ENCODE results near the gene LEMD2.

LEMD2 gene

DNA sequence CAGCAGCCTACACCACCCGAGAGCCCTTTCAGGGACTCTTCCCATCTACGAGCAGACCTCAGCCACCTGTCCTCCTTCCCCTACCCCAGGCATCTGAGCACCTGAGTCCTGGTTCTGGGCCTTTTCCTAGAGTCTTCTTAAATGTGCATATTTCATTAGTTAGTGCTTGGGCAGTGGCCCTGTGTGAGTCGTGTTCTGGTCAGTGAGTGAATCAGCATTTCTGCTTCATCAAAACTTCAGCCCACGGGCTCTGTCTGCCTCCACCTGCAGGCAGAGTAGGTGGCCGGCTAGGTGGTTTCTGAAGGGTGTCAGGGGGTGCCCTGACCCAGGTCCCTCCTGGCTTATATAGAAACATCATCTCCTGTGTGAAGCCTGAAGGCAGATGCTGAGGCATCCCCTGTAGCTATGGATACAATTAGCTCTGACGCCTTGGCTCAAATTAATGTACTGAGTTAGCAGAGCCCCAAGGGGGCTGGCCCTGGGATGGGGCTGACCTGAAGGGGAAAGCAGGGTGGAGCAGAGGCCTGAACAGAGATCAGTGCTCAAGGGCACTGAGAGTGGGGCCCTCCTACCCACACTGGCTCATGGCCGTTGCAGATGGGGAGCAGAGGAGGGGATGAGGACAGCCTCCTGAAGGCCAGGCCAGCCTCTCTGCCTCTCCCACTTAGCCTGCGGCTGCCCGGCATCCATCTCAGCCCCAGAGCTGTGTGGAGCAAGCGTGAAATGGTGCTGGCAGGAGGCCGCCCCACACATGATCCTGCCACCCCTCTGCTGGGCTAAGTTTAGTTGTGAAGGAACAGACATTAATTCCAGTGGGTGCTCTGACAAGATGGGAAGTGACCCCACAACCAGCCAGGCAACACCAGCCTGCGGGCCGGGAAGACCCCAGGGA lies 55.9 kb downstream of the LEMD2 start:
- DNase-seq, result no peak

DNA sequence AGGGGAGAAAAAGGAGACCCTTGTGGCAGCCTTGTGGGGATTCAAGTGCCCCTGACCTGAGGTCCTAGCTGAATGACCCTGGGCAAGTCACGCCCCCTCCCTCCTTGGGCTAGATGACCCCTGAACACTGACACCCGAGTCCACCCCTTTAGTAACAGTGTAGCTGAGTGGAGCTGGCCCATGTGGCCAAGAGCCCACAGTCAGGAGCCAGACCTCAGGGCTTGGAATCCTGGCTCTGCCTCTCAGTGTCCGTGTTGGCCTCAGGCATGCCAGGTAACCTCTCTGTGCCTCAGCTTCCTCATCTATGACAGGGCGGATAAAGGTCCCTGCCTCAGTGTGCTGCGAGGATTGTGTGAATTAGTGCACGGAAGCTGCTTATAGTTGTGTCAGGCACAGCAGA lies 56.5 kb downstream of the LEMD2 start:
- no peak for DNase-seq

DNA sequence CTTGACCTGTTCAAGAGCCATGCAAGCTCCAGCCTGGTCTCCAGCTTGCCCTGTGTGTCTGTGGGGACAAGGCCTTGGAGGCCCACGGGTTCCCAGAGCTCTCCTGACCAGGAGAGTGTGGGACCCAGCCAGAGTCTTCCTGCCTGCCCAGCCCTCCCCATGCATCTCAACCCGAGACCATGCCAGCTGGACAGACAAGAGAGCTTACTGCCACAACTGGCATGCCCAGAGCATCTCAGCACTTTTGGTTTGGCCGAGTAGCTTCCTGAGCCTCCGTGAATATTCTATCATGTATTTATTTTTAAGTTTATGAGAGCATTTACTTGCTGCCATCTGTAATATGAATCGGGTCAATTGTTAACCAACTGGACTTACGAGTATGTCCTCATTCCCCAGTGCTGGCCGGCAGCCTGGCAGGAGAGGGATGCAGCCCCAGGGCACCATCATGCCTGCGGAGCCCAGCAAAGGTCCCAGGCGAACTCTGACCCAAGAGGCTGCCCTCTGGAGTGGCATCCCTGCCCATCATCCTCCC lies 57.1 kb downstream of the LEMD2 start:
- DNase-seq, result no peak

DNA sequence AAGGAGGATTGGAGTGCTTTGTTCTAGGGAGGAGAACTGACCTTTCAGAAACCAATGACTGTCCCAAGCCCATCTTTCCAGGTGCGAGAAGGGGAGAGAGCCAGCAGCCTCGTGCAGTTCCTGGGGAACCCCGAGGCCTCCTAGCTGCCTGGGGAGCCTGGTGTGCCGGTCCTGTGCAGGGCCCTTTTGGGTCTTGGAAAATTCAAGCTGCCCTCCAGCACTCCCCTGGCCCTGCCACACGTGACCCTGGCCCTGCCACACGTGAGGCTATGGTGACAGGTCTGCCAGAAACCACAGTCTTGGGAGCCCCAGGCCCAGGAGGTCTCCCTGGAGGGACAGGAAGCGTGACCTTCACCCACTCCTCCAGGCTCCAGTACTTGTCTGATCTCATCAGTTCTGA lies 57.9 kb downstream of the LEMD2 start:
- no peak for DNase-seq

DNA sequence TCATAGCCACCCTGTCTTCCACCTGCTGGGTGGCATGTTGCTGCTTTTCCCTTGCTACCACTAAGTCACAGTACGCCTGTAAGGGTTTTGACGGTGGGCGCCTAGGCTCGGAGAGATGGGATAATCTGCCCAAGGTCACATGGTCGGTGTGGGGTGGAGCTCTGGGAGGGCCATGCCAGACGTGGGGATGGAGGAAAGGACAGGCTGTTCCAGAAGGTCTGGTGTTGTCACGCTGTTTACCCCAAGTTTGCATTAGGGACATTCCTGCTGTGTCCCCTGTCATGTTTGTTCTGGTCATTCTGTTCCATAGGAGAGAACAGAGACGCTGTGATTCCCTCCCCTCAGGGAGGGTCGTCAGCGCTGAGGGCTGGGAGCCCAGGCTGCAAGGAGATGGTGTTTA lies 58.3 kb downstream of the LEMD2 start:
- DNase-seq, result no peak

DNA sequence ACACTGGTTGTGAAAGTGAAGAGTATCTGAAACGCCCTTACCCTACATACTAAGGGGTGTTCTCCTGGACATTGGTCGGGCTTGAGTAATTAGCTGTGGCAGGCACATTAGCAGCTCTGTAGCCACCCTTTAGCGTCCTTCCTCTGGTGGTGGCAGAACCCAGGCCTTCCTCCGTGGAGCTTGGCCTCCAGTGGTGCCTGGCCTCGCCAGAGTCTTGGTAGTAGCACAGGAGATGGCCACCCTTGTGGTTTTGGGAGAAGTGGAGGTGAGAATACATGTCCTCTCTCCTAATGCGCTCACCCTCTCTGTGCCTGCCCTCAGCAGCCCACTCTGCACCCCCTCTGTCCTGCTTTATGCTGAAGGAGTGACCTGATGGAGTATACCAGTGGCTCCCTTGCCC lies 59.9 kb downstream of the LEMD2 start:
- DNase-seq, result no peak

DNA sequence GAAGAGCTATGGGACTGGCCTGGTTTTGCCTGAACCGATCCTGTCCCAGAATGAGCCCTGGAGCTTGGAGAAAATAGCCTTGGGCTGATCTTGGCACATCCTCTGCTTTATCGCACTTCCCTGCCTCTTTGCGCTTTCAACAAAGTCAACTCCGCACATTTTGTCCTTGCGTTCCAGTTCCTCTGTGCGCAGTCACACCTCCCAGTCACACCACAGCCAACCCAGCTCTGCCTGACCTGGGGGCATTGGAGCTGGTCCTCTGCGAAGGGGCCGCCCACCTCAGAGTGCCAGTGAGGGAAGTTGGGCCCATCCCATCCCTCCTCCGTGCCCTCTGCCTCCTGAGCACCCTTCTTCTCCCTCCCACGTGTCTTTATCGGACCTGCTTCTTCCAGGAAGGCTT lies 60.5 kb downstream of the LEMD2 start:
- DNase-seq, result no peak

DNA sequence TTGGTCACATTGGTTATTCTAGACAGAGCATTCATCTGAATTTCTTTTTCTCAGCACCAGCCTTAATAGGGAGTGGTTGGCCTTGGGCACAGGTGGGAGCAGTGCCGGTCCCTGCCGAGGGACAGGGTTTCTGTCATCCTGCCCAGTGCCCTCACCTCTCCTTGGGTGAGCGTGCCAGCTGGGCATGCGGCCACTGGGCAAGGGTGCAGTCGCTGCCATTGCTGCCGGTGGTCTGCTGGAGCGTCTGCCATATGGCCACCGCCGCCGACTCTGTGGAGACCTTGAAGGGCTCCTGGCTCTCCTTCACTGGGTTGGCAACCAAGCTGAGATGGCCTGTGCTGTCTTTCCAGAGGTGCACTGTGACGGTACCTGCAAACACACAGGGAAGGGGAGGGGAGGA lies 61.0 kb downstream of the LEMD2 start:
- DNase-seq, result no peak

DNA sequence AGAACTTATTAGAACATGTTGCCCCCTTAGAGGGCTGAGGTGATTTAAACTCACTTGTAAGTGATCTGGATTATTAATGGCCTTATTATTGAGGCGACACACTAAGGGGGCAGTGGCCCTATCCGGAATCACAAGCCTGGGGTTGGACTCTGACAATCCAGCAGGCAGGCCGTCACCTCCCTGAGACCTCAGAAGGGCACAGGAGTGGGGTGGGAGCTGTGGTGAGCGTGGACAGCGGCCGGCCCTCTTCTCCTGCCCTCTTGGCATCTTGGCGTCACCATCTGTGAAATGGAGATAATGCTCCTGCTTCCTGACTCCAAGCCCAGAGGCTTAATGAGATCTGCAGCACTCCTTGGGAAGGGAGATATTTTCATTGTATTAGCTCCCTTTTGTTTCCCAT lies 61.8 kb downstream of the LEMD2 start:
- DNase-seq, result no peak

DNA sequence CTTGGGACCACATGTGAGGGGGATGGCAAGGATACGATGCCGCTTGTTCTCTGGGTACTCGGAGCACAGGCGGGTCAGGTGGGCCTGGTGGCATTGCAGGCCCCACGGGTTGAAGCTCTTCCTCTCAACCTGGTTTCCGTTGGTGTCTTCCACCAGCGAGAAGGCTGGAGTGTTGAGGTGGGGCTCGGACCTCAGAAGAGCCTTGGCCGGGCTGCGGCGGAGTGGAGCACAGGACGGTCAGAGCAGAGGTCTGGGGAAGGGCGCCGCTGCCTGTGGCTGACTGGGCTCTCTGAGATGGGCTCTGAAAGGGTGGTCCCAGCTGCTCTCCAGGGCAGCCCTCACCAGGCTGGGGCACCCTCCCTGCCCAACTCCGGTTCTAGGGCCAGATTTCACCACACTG lies 62.2 kb downstream of the LEMD2 start:
- DNase-seq, result no peak

DNA sequence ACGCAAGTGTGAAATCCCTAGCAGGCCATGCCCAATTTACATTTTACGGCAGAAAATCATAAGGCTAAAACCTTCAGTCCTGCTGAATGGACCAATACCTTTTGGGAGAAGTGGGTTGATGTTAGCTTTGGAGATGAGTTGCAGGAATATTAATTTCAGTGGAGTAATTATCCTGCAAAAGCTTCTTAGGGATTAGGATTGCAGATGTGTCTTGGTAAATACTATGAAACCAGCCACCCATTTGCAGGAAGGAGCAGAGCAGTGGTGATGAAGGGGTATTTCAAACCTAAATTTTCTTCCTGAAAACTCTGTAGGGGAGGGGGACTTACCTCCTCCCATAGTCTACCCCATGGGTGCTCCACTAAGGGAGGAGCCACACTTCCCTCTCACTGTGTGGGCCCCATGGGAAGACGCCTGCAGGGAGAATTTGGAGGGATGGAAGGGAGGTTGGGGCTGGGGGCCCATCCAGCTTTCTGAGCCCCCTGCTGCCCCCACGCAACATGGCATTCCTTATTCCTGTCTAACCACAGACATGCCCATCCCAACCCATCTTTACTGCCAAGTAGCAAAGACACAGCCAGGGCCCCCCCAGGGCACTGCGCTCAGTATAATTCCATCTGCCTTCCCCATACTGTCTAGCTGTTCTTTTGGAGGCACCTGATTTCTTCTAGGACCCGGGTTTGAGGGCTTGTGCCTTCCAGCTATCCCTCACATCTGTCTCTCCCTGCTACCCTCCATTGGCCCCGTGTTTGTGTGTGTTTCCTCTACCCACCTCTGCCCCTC lies 62.8 kb downstream of the LEMD2 start:
- no peak for DNase-seq

DNA sequence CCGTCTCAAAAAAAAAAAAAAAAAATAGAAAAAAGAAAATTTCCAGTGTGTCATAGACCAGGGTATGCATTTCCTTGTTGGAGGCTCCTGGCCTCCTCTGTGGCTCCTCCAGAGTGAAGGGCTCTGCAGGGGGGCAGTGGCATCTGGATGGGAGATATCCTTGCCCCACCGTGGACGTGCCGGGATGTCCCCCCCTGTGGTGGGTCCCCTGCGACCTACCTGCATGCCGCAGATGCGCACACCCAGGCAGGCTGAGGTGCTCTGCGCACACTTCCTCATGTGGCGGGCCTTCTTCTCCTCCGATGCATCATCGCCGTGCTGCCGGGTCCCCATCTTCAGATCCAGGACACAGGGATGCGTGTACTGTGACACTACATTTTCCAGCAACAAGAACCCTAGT lies 63.7 kb downstream of the LEMD2 start:
- DNase-seq, result no peak

DNA sequence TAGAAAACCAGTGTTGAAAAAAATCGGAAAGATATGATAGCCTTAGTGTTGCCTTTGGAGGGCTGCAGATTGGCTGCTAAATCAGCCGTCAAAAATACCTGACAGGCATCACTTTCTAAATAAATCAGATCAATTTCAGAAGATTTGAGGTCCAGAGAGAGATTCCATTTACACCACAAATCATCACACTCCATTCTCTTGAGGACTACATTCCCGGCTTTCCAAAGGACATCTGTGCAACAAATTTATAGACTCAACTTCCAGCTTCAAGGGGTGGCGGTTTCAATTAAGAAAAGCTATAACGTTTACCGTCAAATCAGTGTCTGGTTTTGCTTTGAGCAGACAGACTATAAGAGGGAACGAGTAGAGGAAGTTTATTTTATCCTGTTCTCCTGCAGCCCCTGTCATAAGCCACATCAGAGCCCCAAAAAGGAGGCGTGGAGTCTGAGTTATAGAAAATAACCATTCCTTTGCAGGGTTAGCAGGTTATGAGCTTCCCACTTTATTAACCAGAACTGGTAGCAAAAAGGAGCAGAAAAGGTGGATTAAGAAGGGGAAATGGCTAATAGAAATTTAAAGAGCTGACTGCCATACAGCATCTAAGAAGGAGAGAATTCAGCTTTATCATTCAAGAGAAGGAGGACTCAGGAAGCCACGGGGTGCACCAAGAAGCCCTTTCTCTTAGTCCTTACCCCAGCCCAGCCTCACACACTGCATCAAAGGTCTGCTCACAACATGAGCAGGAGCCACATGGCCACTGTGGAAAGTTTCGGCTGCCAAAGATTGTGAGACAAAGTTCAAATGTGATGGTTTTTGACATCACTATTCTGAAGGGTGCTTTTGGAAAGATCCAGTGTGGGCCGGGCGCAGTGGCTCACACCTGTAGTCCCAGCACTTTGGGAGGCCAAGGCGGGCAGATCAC lies 64.6 kb downstream of the LEMD2 start:
- no peak for DNase-seq

DNA sequence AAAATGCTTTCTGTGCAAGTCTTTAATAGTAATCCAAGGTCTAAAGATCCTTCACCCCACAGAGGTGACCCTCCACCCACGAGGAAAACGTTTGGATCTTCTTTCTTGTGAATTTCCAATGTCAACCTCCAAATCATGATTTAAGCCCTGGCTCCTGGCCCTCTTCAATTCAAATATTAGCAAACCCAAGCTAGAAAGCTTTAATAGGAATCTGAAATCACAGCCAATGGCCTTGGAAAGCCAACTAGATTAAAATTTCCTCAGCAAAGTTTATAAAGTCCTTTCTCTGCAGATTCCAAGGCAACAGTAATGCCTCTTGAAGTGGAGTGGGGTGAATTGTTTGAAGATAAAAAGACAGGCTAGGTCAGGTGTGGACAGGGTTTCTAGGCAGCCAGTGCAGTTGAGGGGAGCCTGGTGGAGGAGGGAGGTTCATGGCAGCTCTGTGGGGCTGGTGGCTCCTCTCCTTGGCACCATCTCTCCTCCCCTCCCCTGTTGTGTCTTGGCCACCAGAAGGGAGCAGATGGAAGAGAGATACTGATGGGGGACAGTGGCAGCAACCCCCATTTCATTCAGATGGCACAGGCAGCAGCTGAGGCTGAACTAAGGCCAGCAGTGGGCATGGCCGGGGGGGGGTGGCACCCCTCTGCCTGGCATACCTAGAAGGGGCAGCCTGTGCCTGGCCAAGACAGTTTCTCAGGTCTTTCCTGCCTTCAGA lies 65.4 kb downstream of the LEMD2 start:
- DNase-seq, result no peak

DNA sequence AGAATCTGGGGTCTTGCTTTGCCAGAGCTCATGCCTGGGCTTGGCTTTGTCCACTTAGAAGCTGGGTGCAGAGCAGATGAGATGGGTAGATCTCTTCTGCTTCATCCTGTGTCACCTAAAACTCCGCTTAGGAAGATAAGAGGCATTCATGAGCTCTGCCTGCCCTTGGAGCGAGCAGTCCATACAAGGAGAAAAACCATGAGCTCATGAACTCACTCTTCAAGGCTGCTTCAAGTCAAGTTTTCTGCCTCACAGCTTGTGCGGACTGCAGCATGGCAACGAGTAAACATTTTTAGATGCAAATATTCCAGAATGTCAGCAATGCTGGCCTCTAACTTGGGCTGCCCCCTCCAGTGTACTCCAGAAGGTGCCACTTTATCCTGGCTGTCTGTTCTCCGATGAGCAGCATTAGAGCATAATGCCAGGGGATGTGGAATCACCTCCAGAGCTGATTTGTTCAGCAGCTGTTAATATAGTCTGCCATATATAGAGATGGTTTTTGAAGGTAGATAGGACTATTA lies 66.8 kb downstream of the LEMD2 start:
- DNase-seq, result no peak

DNA sequence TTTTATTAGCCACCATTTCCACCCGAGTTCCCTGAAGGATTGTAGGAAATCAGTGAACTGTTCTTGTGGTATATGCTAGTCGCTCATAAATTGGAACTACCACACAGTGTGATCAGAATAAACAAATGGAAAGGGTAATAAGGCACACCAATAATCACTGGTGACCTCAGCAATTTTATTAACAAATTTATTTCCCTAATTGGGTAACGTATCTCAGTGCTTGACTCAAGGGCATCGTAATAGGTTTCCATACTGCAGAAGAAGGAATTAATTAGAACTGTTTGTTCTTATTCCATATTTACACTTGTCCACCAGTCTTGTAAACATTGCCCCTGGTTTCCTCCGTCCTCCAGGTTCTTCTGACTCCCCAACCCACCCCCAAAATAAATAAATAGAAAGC lies 67.4 kb downstream of the LEMD2 start:
- DNase-seq, result no peak

Data from stimulated activated CD4-positive, alpha-beta T cell treated with anti-CD3 and anti-CD28 coated beads, Interleukin-2, amount 100 ng/mL, for 48 hours (primary cell).